Ascending aorta (tissue), 2 donors: ENCODE measurements around the gene ZMYM1. TPM values are rescaled to one million over a fixed set of nuclear protein-coding genes. Genes with fewer than 3 reads are reported as not detected.

ENCODE experiments used
- DNase-seq, 2 donors: peaks; one replicate each; pipeline ENCODE4 v3.0.0-alpha.2; 2019; ENCODE audit warnings: low spot score in 2 of 2
- H3K27ac ChIP-seq, 2 donors: fragments of 200-600 bp; sonication (generic); one replicate each; pipeline ENCODE4 v1.5.1; 2016 to 2017; ENCODE audit warnings: mild to moderate bottlenecking in 1 of 2
- H3K27me3 ChIP-seq: fragments of 200-600 bp; sonication (generic); one replicate; pipeline ENCODE4 v1.5.1; 2017
- H3K36me3 ChIP-seq, 2 donors: fragments of 200-600 bp; sonication (generic); one replicate each; pipeline ENCODE4 v1.5.1; 2016
- H3K4me1 ChIP-seq, 2 donors: fragments of 200-600 bp; sonication (generic); one replicate each; pipeline ENCODE4 v1.5.1; 2016 to 2017; ENCODE audit warnings: mild to moderate bottlenecking in 1 of 2
- H3K4me3 ChIP-seq, 2 donors: fragments of 200-600 bp; sonication (generic); one replicate each; pipeline ENCODE4 v1.5.1; 2016 to 2017; ENCODE audit warnings: mild to moderate bottlenecking in 1 of 2
- H3K9me3 ChIP-seq, 2 donors: fragments of 200-600 bp; sonication (generic); one replicate each; pipeline ENCODE4 v1.5.1; 2016
- intact Hi-C: fragments of 100-400 bp; cut with DNase I; formaldehyde crosslinking; loops from one replicate; pipeline ENCODE4 v1.15.1; 2023
- total RNA-seq: library from RNA; depleted of rRNA; stranded (reverse); fragments of >200 nt; gene quantifications from one replicate; pipeline ENCODE4 v1.1.0, GENCODE V29; 2016
- TF ChIP-seq, protein P1 (sequence below), 3 experiments: fragments of 200-600 bp in 2 of 3; fragments of 450-650 bp in 1 of 3; sonication (generic) in 2 of 3; IDR thresholded peaks; one replicate each; pipeline ENCODE4 v1.5.1; 2016 to 2019; ENCODE audit warnings: antibody characterized with exemption in 3 of 3, mild to moderate bottlenecking in 1 of 3, moderate library complexity in 1 of 3

Gene ZMYM1
- total RNA-seq, 1 donor from 2014 or later, result 4.6 TPM

DNA sequence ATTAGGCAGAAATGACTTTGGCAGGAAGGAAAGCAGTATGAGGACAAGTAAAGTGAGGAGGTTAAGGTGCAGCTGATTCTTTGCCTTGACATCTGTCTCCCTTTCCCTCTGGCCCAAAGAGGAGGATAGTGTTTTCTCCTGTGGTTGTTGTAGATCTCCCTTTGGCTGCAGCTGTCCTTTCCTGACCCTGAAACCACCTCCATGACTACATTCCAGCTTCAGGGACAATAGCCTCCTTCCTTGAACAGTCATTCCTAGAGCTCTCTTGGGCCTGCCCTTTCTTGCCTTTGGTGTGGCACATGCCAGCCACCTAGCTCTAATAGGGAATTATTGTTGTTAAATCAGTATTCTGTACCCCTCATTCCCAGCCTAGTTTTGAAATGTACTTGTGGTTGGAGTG lies 6.2 kb downstream of the ZMYM1 start:
- Histone ChIP-seq H3K9me3 (no peaks in the 10 kb centered on the region), H3K4me1 (no peaks in the 10 kb centered on the region), H3K27ac (no peak overlapping the region), H3K36me3 (peaks cover 0 to 3% of the 10 kb centered on the region in 2 donors), H3K4me3 (no peak overlapping the region), H3K27me3 (no peaks in the 10 kb centered on the region)
- no peak for DNase-seq
- intact Hi-C loops, result no loop called here
- TF ChIP-seq, protein P1, sequence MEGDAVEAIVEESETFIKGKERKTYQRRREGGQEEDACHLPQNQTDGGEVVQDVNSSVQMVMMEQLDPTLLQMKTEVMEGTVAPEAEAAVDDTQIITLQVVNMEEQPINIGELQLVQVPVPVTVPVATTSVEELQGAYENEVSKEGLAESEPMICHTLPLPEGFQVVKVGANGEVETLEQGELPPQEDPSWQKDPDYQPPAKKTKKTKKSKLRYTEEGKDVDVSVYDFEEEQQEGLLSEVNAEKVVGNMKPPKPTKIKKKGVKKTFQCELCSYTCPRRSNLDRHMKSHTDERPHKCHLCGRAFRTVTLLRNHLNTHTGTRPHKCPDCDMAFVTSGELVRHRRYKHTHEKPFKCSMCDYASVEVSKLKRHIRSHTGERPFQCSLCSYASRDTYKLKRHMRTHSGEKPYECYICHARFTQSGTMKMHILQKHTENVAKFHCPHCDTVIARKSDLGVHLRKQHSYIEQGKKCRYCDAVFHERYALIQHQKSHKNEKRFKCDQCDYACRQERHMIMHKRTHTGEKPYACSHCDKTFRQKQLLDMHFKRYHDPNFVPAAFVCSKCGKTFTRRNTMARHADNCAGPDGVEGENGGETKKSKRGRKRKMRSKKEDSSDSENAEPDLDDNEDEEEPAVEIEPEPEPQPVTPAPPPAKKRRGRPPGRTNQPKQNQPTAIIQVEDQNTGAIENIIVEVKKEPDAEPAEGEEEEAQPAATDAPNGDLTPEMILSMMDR (IDR thresholded peaks at IDR 0.05), result no peak

DNA sequence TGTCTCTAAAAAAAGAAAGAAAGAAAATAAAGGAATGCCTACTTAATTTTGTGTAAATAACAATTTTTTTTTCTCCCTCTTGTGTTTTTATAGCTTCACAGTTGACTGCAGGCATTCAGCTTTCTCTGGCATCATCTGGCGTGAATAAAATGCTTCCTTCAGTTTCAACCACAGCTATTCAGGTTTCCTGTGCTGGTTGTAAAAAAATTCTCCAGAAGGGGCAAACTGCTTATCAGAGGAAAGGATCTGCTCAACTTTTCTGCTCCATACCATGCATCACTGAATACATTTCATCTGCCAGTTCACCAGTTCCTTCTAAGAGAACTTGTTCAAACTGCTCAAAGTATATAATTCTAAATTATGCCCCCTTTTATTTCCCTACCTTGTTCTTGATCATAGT lies 18.0 kb downstream of the ZMYM1 start:
- H3K27ac ChIP-seq, result no peak overlapping the region
- H3K9me3 ChIP-seq, result no peaks in the 10 kb centered on the region
- H3K27me3 ChIP-seq, result no peaks in the 10 kb centered on the region
- peaks cover 33 to 59% of the 10 kb centered on the region in 2 donors for H3K36me3 ChIP-seq
- no peaks in the 10 kb centered on the region for H3K4me1 ChIP-seq
- H3K4me3 ChIP-seq, result no peak overlapping the region
- DNase-seq, result no peak
- intact Hi-C loops, result no loop called here
- TF ChIP-seq, protein P1 (IDR thresholded peaks at IDR 0.05), result no peak

DNA sequence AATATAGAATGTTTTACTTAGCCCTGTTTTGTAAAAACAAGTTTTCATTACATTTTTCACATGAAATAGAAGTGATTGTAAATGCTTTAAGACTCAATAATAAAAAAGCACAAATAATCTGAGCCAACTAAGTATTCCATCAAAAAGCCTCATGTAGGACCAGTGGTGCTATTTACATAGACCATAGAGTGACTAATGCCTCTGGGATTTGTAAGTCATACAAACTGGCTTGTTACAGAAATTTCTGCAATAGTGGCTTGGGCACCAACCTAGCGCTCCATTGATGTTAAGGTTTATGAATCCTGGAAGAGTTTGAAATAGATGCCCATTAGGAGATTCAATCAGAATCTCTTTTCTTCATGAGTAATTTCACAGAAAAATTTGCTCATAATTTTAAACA lies 31.9 kb downstream of the ZMYM1 start:
- peaks cover 4 to 21% of the 10 kb centered on the region in 2 donors for H3K36me3 ChIP-seq
- H3K27me3 ChIP-seq, result no peaks in the 10 kb centered on the region
- intact Hi-C loops, result no loop called here
- no peak for DNase-seq
- H3K4me1 ChIP-seq, result no peaks in the 10 kb centered on the region
- no peaks in the 10 kb centered on the region for H3K9me3 ChIP-seq
- H3K4me3 ChIP-seq, result no peak overlapping the region
- TF ChIP-seq, protein P1 (IDR thresholded peaks at IDR 0.05), result no peak
- H3K27ac ChIP-seq, result no peak overlapping the region

DNA sequence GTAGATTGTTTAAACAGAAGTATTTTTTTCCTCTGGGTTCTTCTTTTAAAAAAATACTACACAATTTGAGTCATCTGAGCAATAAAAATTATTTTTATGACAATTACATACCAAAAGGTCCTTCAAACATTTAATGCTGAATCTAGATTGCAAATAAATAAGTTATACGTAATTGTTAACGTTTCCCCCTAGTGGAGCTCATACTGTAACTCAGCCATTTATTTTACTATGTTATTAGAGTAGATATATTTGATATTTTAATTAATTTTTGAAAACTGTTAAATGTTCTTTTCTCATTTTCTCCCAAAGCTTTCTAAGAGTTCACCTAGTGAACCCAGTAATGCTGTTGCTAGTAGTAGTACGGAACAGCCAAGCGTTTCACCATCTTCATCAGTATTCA lies 33.5 kb downstream of the ZMYM1 start:
- H3K36me3 ChIP-seq, result peaks cover 4 to 21% of the 10 kb centered on the region in 2 donors
- DNase-seq, result no peak
- H3K4me3 ChIP-seq, result no peak overlapping the region
- no peaks in the 10 kb centered on the region for H3K9me3 ChIP-seq
- TF ChIP-seq, protein P1 (IDR thresholded peaks at IDR 0.05), result no peak
- H3K27me3 ChIP-seq, result no peaks in the 10 kb centered on the region
- intact Hi-C loops, result no loop called here
- H3K27ac ChIP-seq, result no peak overlapping the region
- no peaks in the 10 kb centered on the region for H3K4me1 ChIP-seq

DNA sequence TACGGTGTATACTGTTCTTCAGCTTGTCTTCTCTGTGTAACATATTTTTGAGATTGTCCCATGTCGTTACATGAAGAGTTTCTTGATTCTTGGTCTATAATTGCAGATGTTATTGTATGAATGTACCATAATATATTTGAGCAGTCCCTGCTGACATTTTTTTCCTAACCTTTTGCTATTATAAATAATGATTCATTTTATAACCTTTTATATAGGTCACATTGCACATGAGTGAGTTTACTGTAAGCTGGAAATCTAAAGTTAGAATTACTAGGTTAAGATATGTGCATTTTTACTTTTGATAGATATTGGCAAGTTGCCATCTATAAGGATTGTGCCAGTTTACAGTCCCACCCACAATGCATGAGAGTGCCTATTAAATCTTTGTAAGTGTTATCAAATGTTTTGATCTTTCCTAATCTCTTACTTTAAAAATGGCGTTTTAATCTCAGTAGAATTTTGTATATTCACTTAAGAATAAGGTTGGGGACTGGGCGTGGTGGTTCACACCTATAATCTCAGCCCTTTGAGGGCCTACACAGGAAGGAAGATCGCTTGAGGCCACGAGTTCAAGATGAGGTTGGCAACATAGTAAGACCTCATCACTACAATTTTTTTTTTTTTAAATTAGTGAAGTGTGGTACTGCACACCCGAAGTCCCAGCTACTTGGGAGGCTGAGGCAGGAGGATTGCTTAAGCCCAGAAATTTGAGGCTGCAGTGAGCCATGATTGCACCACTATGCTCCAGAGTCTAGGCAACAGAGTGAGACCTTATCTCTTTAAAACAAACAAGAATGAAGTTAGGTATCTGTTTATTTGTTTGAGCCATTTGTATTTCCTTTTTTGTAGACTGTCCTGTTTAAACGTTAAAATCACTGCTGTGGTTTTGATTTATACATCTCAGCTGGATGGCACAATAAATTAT lies 36.5 kb downstream of the ZMYM1 start:
- TF ChIP-seq, protein P1 (IDR thresholded peaks at IDR 0.05), result no peak
- intact Hi-C loops, result no loop called here
- Histone ChIP-seq H3K4me1 (no peaks in the 10 kb centered on the region), H3K27ac (no peak overlapping the region), H3K27me3 (no peaks in the 10 kb centered on the region), H3K4me3 (no peak overlapping the region), H3K36me3 (peaks cover 4 to 21% of the 10 kb centered on the region in 2 donors), H3K9me3 (no peaks in the 10 kb centered on the region)
- no peak for DNase-seq
